Osteoblast (primary cell): Measurements from ENCODE around the gene PLTP. TPM values are rescaled to one million over a fixed set of nuclear protein-coding genes. Genes with fewer than 3 reads are reported as not detected.
A peak's percentile ranks its signal among the peaks of the same experiment; 100 is the strongest.

Experiments used
- DNase-seq: peaks from one replicate; pipeline ENCODE4 v3.0.0; 2011; ENCODE audit warnings: low spot score, mixed read lengths; ENCODE audit not compliant: insufficient read length; ENCODE audit errors: missing footprints
- H2AFZ ChIP-seq: 2 replicates; pipeline ENCODE4 v1.6.0; 2011; ENCODE audit warnings: mild to moderate bottlenecking, low read length
- H3K27ac ChIP-seq: 2 replicates; pipeline ENCODE4 v1.5.1; 2011; ENCODE audit warnings: mild to moderate bottlenecking, low read depth, low read length, moderate library complexity
- H3K27me3 ChIP-seq: 2 replicates; pipeline ENCODE4 v1.6.0; 2012; ENCODE audit warnings: mild to moderate bottlenecking, control low read depth, inconsistent platforms, low read length, moderate library complexity; ENCODE audit not compliant: insufficient read depth
- H3K36me3 ChIP-seq: 2 replicates; pipeline ENCODE4 v1.5.1; 2011; ENCODE audit warnings: mild to moderate bottlenecking, low read length, control low read depth, moderate library complexity; ENCODE audit not compliant: insufficient read depth
- H3K4me1 ChIP-seq: 2 replicates; pipeline ENCODE4 v1.5.1; 2011; ENCODE audit warnings: mild to moderate bottlenecking, low read length, control low read depth, moderate library complexity; ENCODE audit not compliant: insufficient read depth
- H3K4me2 ChIP-seq: 2 replicates; pipeline ENCODE4 v1.6.0; 2011; ENCODE audit warnings: mild to moderate bottlenecking, low read length; ENCODE audit not compliant: insufficient read depth
- H3K4me3 ChIP-seq: fragments of 200-600 bp; sonication (generic); 3 replicates; pipeline ENCODE4 v1.5.1; 2012; ENCODE audit warnings: mild to moderate bottlenecking, low read length, inconsistent platforms; ENCODE audit not compliant: insufficient read depth
- H3K79me2 ChIP-seq: 2 replicates; pipeline ENCODE4 v1.6.0; 2012; ENCODE audit warnings: mild to moderate bottlenecking, low read length, control low read depth, inconsistent platforms; ENCODE audit not compliant: insufficient read depth
- H3K9me3 ChIP-seq: 2 replicates; pipeline ENCODE4 v1.5.1; 2011; ENCODE audit warnings: low read depth, low read length, control low read depth
- H4K20me1 ChIP-seq: 2 replicates; pipeline ENCODE4 v1.6.0; 2012; ENCODE audit warnings: mild to moderate bottlenecking, low read length, control low read depth; ENCODE audit not compliant: insufficient read depth
- CTCF ChIP-seq: IDR thresholded peaks from 2 replicates; pipeline ENCODE4 v1.5.1; 2011; ENCODE audit warnings: mild to moderate bottlenecking, low read depth, low read length, moderate library complexity; ENCODE audit errors: extremely low read depth
- total RNA-seq: library from RNA; depleted of rRNA; stranded (reverse); fragments of >200 nt; gene quantifications from 2 replicates; pipeline ENCODE4 v1.2.3, GENCODE V29; 2012

PLTP gene
- total RNA-seq, 1 donor: 21.7 TPM

GRCh38 chr20:45952861-45953260 lies 40.9 kb upstream of the PLTP start:
- Histone ChIP-seq H3K36me3 (peaks cover 84% of the 10 kb centered on the region), H3K27me3 (no peaks in the 10 kb centered on the region), H3K4me2 (no peak overlapping the region), H3K9me3 (no peaks in the 10 kb centered on the region), H2AFZ (no peak overlapping the region), H3K27ac (no peak overlapping the region), H3K79me2 (no peaks in the 10 kb centered on the region), H3K4me1 (no peaks in the 10 kb centered on the region), H3K4me3 (no peak overlapping the region), H4K20me1 (no peaks in the 10 kb centered on the region)
- DNase-seq: peak; percentile 56
- TF ChIP-seq CTCF: no peak

- Histone ChIP-seq H3K79me2 (no peaks in the 10 kb centered on the region), H3K27me3 (no peaks in the 10 kb centered on the region), H4K20me1 (no peaks in the 10 kb centered on the region), H3K4me3 (no peak overlapping the region), H3K27ac (no peak overlapping the region), H3K9me3 (no peaks in the 10 kb centered on the region), H2AFZ (no peak overlapping the region), H3K36me3 (peaks cover 81% of the 10 kb centered on the region), H3K4me2 (no peak overlapping the region), H3K4me1 (no peaks in the 10 kb centered on the region)
- no peak for TF ChIP-seq CTCF
- peak; percentile 76 for DNase-seq
These were observed 40.2 kb upstream of the PLTP start for GRCh38 chr20:45951925-45952834.

- Histone ChIP-seq H3K27ac (no peak overlapping the region), H3K4me1 (peaks cover 7% of the 10 kb centered on the region), H3K36me3 (peaks cover 84% of the 10 kb centered on the region), H3K79me2 (no peaks in the 10 kb centered on the region), H2AFZ (no peak overlapping the region), H3K4me3 (no peak overlapping the region), H3K9me3 (no peaks in the 10 kb centered on the region), H3K4me2 (no peak overlapping the region), H3K27me3 (no peaks in the 10 kb centered on the region), H4K20me1 (no peaks in the 10 kb centered on the region)
- DNase-seq: peak; percentile 89
- TF ChIP-seq CTCF: no peak
These were observed 38.3 kb upstream of the PLTP start for GRCh38 chr20:45950330-45950646.

- Histone ChIP-seq H3K79me2 (no peaks in the 10 kb centered on the region), H3K4me1 (peaks cover 7% of the 10 kb centered on the region), H4K20me1 (no peaks in the 10 kb centered on the region), H3K9me3 (no peaks in the 10 kb centered on the region), H3K27ac (no peak overlapping the region), H3K36me3 (peaks cover 89% of the 10 kb centered on the region), H3K27me3 (no peaks in the 10 kb centered on the region), H3K4me2 (no peak overlapping the region), H3K4me3 (no peak overlapping the region), H2AFZ (no peak overlapping the region)
- no peak for TF ChIP-seq CTCF
- peak; percentile 38 for DNase-seq
These were observed 37.8 kb upstream of the PLTP start for GRCh38 chr20:45949542-45950329.
